Activated naive CD8-positive, alpha-beta T cell treated with anti-CD3 and anti-CD28 coated beads for 36 hours (primary cell): ENCODE data around the gene TMBIM1. TPM values are rescaled to one million over a fixed set of nuclear protein-coding genes. Genes with fewer than 3 reads are reported as not detected.
"Not testable (repeated sequence)": the region's sequence is repeated elsewhere in the genome, so short reads cannot be mapped to it uniquely, and the experiment has no call there.

ENCODE experiments used
- DNase-seq: peaks from one replicate; pipeline ENCODE4 v3.0.0; 2021
- H3K27ac Mint-ChIP-seq: one replicate; pipeline ENCODE4 v1.8.0; 2022; ENCODE audit warnings: mild to moderate bottlenecking, moderate library complexity, mixed read lengths
- H3K27me3 Mint-ChIP-seq: one replicate; pipeline ENCODE4 v1.8.0; 2022; ENCODE audit warnings: mild to moderate bottlenecking, mixed read lengths
- H3K36me3 Mint-ChIP-seq: one replicate; pipeline ENCODE4 v1.8.0; 2021; ENCODE audit warnings: mild to moderate bottlenecking, mixed read lengths
- H3K4me1 Mint-ChIP-seq: one replicate; pipeline ENCODE4 v1.8.0; 2021; ENCODE audit warnings: mixed read lengths
- H3K4me3 Mint-ChIP-seq: one replicate; pipeline ENCODE4 v1.8.0; 2022; ENCODE audit warnings: mild to moderate bottlenecking, moderate library complexity, mixed read lengths
- H3K9me3 Mint-ChIP-seq: one replicate; pipeline ENCODE4 v1.8.0; 2022; ENCODE audit warnings: mixed read lengths
- total RNA-seq, 2 experiments: library from RNA; stranded (reverse); gene quantifications; one replicate each; pipeline ENCODE4 v1.2.3, GENCODE V29; 2021

Gene TMBIM1
- total RNA-seq, 2 experiments from 2014 or later, result 47.5 to 52.2 TPM

DNA sequence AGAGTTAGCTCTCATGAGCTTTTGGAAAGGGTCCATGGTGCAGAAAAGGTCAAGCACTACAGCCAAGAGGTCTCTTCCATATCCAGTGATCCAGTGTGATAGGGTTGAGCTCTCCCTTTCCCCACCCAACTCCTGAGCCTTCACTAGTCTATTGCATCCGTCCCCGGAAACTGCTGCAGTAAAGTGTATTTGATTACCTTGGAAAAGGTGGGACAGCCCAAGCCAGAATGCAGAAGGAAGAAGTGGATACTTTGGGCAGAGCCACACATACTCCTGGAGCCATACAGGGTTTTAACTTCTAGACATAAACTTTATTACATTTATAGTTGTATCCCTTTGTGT is 18.4 kb downstream of the TMBIM1 start:
- H3K27me3 Mint-ChIP-seq, result no peaks in the 10 kb centered on the region
- H3K27ac Mint-ChIP-seq, result peak overlapping the region; percentile 25
- peaks cover 8% of the 10 kb centered on the region for H3K36me3 Mint-ChIP-seq
- no peak for DNase-seq
- no peak overlapping the region for H3K4me3 Mint-ChIP-seq
- H3K4me1 Mint-ChIP-seq, result peaks cover 33% of the 10 kb centered on the region
- H3K9me3 Mint-ChIP-seq, result no peaks in the 10 kb centered on the region

DNA sequence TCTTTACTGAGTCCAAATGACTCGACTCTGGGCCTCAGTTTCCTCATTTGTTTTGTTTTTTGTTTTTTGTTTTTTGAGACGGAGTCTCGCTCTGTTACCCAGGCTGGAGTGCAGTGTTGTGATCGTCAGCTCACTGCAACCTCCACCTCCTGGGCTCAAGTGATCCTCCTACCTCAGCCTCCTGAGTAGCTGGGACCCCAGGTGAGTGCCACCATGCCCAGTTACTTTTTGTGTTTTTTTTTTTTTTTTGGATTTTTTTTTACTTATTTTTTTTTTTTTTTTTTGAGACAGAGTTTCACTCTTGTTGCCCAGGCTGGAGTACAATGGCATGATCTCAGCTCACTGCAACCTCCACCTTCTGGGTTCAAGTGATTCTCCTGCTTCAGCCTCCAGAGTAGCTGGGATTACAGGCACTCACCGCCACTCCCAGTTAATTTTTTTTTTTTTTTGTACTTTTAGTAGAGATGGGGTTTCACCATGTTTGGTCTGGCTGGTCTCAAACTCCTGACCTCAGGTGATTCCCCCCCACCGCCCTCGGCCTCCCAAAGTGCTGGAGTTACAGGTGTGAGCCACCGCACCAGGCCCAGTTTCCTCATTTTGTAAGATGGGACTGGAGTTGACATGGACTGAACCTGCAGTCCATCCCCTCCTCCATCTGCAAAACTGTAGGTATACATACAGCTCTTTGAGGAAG is 18.9 kb downstream of the TMBIM1 start:
- not testable (repeated sequence) for H3K36me3 Mint-ChIP-seq, H3K9me3 Mint-ChIP-seq, H3K4me3 Mint-ChIP-seq, DNase-seq, H3K27me3 Mint-ChIP-seq
- peak overlapping the region; percentile 25 for H3K27ac Mint-ChIP-seq
- H3K4me1 Mint-ChIP-seq, result peaks cover 33% of the 10 kb centered on the region

DNA sequence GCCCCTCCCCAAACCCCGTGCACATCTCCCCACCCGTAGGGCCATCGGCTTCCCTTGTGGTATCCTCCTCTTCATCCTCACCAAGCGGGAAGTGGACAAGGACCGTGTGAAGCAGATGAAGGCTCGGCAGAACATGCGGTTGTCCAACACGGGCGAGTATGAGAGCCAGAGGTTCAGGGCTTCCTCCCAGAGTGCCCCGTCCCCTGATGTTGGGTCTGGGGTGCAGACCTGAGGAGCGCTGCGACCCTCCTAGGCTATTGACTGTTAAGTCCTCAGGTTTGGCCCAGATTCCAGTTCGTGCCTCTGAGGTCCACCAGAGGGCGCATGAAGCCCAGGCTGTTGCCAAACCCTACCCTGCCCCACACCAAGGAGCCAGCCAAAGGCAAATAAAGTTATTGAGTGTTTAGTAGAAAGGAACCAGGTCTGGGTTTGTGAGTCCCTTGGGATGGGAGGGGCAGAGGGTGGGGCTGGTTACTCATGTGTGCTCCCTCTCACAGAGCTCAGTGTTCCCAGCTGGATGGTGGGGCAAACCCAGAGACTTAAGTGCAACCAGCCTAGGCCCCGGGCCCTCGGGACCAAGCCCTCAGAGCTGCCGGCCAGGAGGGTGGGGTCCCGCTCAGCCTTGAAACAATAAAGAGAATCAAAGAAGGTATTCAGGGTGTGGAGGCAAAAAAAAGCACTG is 19.6 kb downstream of the TMBIM1 start:
- H3K4me3 Mint-ChIP-seq, result no peak overlapping the region
- H3K9me3 Mint-ChIP-seq, result no peaks in the 10 kb centered on the region
- DNase-seq, result peak; percentile 75
- no peaks in the 10 kb centered on the region for H3K27me3 Mint-ChIP-seq
- H3K36me3 Mint-ChIP-seq, result peaks cover 9% of the 10 kb centered on the region
- peaks cover 33% of the 10 kb centered on the region for H3K4me1 Mint-ChIP-seq
- H3K27ac Mint-ChIP-seq, result peak overlapping the region; percentile 21

- no peak for DNase-seq
- Mint-ChIP-seq H3K36me3 (peaks cover 13% of the 10 kb centered on the region), H3K9me3 (no peaks in the 10 kb centered on the region), H3K27ac (peak overlapping the region; percentile 21), H3K4me3 (peak overlapping the region; percentile 94), H3K4me1 (peaks cover 39% of the 10 kb centered on the region), H3K27me3 (no peaks in the 10 kb centered on the region)
These were observed 20.3 kb downstream of the TMBIM1 start for GRCh38 chr2:218271865-218272530.

- DNase-seq, result no peak
- peak overlapping the region; percentile 15 for H3K27ac Mint-ChIP-seq
- H3K9me3 Mint-ChIP-seq, result no peaks in the 10 kb centered on the region
- no peaks in the 10 kb centered on the region for H3K27me3 Mint-ChIP-seq
- peaks cover 39% of the 10 kb centered on the region for H3K4me1 Mint-ChIP-seq
- peak overlapping the region; percentile 94 for H3K4me3 Mint-ChIP-seq
- peaks cover 13% of the 10 kb centered on the region for H3K36me3 Mint-ChIP-seq
These were observed 20.9 kb downstream of the TMBIM1 start for GRCh38 chr2:218271487-218271797.

DNA sequence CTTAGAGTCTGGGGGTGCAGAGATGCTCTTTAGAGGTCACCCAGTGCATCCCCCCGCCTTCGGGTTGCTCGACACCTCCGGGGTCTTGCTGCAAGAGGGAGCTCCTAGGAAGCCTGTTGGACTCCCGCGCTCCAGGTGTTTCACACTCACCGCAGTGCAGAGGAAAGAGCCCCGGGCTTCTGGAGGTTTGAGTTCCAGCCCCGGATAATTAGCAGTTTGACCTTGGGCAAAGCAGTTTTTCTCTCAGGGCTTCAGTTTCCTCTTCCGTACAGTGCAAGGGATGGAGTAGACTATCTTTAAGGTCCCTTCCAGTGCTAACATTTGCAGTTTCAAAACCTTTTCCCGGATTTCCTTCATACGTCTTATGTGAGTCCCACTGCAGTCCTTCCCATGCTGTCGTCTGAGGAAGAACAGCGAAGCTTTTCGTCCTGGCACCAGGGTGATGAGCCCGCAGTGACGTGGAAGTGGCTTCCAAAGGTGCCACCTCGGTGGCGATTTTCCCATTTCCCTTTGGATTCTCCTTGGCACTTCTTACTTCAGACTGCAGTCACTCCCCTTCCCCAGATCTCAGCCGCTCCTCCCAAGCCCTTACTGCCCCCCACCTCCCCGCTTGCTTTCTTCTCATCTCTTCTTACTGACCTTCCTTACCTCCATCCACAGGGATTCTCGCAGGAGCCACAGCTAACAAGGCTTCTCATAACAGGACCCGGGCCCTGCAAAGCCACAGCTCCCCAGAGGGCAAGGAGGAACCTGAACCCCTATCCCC is 21.4 kb downstream of the TMBIM1 start:
- H3K27me3 Mint-ChIP-seq, result no peaks in the 10 kb centered on the region
- peaks cover 14% of the 10 kb centered on the region for H3K36me3 Mint-ChIP-seq
- DNase-seq, result no peak
- peak overlapping the region; percentile 95 for H3K27ac Mint-ChIP-seq
- H3K4me1 Mint-ChIP-seq, result peaks cover 41% of the 10 kb centered on the region
- H3K9me3 Mint-ChIP-seq, result no peaks in the 10 kb centered on the region
- H3K4me3 Mint-ChIP-seq, result peak overlapping the region; percentile 94

GRCh38 chr2:218269900-218270720 is 22.2 kb downstream of the TMBIM1 start, which contains the start of the genes AAMP and PNKD:
TSS of gene AAMP (minus strand) at chr2:218270137. CDS start at chr2:218270086, 51 bp downstream.
TSS of gene PNKD (plus strand) at chr2:218270519. CDS start at chr2:218270536, 17 bp downstream.
- Mint-ChIP-seq H3K36me3 (peaks cover 15% of the 10 kb centered on the region), H3K4me1 (peaks cover 42% of the 10 kb centered on the region), H3K27me3 (no peaks in the 10 kb centered on the region), H3K27ac (peak within 1 kb of the TSS; percentile 95), H3K4me3 (peak within 1 kb of the TSS; percentile 94), H3K9me3 (no peaks in the 10 kb centered on the region)
- DNase-seq, result peak; percentile 100

DNA sequence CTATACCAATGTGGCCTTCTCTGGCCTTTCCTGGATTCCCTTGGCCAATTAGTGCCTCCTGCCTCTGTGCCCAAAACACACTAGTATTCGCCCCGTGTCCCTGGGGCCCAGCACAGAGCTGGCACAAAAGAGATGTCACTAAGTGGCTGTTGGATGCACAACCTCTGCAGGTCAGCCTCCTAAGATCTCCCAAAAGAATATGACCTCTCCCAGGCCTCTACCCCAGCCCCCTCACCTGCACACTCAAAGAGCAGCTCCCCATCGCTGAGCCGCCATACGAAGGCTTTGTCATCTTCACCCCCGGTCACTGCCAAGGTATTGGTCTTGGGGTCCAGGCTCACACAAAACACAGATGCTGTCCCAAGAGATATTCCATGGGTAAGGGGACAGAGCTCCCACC is 25.0 kb downstream of the TMBIM1 start:
- no peaks in the 10 kb centered on the region for H3K27me3 Mint-ChIP-seq
- peak overlapping the region; percentile 35 for H3K4me3 Mint-ChIP-seq
- H3K27ac Mint-ChIP-seq, result no peak overlapping the region
- H3K36me3 Mint-ChIP-seq, result peaks cover 11% of the 10 kb centered on the region
- DNase-seq, result no peak
- H3K4me1 Mint-ChIP-seq, result peaks cover 36% of the 10 kb centered on the region
- H3K9me3 Mint-ChIP-seq, result no peaks in the 10 kb centered on the region

- peaks cover 28% of the 10 kb centered on the region for H3K4me1 Mint-ChIP-seq
- H3K27me3 Mint-ChIP-seq, result no peaks in the 10 kb centered on the region
- H3K9me3 Mint-ChIP-seq, result no peaks in the 10 kb centered on the region
- no peak for DNase-seq
- peaks cover 11% of the 10 kb centered on the region for H3K36me3 Mint-ChIP-seq
- no peak overlapping the region for H3K27ac Mint-ChIP-seq
- no peak overlapping the region for H3K4me3 Mint-ChIP-seq
These were observed 25.9 kb downstream of the TMBIM1 start for GRCh38 chr2:218266316-218266979.

DNA sequence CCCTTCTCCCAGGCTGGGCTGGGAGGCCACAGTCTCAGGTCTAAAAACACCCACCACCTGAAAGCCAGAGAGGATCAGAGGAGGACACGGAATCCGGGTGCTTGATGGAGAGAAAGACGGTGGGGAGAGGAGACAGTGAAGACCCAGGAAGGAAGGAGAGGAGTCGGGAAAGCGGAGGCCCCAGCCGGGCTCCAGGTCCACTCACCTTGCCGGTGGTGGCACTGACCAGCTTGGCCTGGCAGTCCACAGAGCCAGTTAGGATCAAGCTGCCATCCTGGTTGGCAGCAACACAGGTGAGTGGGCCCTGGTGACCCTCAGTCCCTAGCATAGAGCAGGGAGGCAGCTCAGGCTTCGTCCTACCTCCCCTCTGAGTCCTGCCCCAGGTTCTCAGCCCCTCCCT is 26.7 kb downstream of the TMBIM1 start:
- Mint-ChIP-seq H3K4me1 (peaks cover 24% of the 10 kb centered on the region), H3K9me3 (no peaks in the 10 kb centered on the region), H3K27me3 (no peaks in the 10 kb centered on the region), H3K27ac (no peak overlapping the region), H3K36me3 (peaks cover 11% of the 10 kb centered on the region), H3K4me3 (no peak overlapping the region)
- DNase-seq, result no peak

- Mint-ChIP-seq H3K27me3 (no peaks in the 10 kb centered on the region), H3K4me3 (no peak overlapping the region), H3K36me3 (peaks cover 11% of the 10 kb centered on the region), H3K9me3 (no peaks in the 10 kb centered on the region), H3K27ac (no peak overlapping the region), H3K4me1 (peaks cover 24% of the 10 kb centered on the region)
- no peak for DNase-seq
These were observed 27.3 kb downstream of the TMBIM1 start for GRCh38 chr2:218264773-218265561.

DNA sequence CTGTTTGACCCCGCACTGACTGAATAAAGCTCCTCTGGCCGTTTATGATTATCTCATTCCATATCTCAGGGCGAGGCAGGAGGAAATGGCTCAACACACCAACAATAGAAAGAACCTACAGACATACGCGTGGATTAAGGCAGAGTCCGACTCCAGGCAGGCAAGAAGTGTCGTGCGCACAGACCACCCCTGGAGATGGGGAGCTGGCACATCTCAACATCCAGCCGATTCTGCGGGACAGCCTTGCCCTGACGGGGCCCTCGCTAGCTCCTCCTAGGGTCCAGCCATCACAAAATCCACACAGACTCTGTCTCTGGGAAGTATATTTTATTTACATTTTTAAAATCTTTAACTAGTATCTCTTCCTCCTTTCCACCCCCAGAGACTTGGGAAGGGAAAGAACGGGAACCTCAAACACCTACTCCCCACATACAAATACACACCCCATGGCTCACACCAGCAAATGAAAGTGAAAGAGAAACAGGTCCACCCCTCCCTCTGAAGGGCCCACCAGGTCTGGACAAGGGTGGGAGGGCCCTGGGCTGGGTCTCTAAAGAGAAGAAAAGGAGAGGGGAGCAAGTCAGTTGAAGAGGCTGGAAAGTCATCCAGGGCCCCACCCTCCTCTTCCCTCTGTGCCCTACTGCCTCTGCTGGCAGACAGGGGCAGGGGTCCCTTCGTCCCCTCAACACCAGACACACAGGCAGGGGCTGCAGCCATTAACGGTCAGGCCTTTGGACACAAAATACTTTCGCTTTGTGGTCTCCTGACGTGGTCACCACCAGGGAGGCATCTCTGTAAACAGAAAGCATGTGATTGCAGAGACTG is 28.3 kb downstream of the TMBIM1 start:
- DNase-seq, result no peak
- peak overlapping the region; percentile 1 for H3K27ac Mint-ChIP-seq
- H3K27me3 Mint-ChIP-seq, result no peaks in the 10 kb centered on the region
- H3K4me3 Mint-ChIP-seq, result no peak overlapping the region
- no peaks in the 10 kb centered on the region for H3K9me3 Mint-ChIP-seq
- peaks cover 20% of the 10 kb centered on the region for H3K4me1 Mint-ChIP-seq
- H3K36me3 Mint-ChIP-seq, result peaks cover 7% of the 10 kb centered on the region
